Epithelial cell of prostate (primary cell): Measurements from ENCODE around the gene AP4M1.

ENCODE experiments used
- DNase-seq: peaks from one replicate; pipeline ENCODE4 v3.0.0-alpha.2; 2011; ENCODE audit warnings: low read depth, low spot score
- H3K27ac ChIP-seq: fragments of 450-650 bp; 2 replicates; pipeline ENCODE4 v1.5.1; 2017; ENCODE audit warnings: mild to moderate bottlenecking

Gene AP4M1

DNA sequence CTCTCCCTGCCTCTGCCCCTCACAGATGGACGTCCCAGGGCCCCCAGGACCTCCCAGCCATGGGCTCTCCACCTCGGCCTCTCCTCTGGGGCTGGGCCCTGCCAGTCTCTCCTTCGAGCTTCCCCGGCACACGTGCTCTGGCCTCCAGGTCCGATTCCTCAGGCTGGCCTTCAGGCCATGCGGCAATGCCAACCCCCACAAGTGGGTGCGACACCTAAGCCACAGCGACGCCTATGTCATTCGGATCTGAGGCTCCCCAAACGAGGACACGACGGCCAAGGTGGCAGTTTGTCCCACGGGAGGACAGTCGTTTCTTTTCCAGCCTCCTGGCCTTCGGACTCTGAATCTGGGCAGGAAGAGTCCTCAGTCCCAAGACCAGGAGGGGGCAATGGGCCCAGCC lies 5.2 kb downstream of the AP4M1 start:
- DNase-seq = no peak
- H3K27ac ChIP-seq = no peak overlapping the region

GRCh38 chr7:100107125-100107737 lies 5.8 kb downstream of the AP4M1 start:
- no peak for DNase-seq
- H3K27ac ChIP-seq = no peak overlapping the region

DNA sequence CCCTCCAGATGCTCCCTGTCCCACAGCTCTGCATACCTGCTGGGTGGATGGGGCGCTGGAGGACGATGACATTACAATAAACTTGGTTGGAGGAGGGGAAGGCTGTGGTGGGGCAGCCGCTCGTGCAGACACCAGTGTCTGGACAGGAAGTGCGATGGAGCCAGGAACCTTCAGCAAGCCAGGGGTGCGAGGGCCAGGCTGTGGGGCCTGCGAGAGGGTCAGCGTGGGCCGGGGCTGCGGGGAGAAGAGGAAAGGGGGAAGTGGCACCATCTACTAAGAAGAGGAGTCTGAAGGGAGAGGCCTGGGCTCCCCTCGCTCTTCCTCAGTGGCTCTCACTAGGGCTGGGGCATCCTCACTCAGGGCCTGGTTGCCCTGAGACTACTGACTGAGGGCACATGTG lies 6.4 kb downstream of the AP4M1 start:
- DNase-seq = no peak
- H3K27ac ChIP-seq = no peak overlapping the region

GRCh38 chr7:100109521-100110163 lies 8.2 kb downstream of the AP4M1 start:
- DNase-seq = no peak
- H3K27ac ChIP-seq = no peak overlapping the region

DNA sequence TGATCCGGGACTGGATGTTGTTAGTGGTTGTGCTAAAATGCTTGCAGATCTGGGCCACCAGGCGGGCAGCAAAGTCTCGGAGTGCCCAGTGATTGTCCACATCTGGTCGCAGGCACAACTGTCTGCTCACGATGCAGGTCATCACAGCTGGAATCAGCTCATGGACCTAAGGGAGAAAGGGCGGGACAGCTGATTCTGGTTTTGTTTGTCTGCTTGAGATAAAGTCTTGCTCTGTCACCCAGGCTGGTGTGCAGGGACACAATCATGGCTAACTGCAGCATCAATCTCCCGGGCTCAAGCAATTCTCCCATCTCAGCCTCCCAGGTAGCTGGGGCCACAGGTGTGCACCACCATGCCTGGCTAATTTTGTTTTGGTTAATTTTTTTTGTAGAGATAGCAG lies 9.7 kb downstream of the AP4M1 start:
- DNase-seq = no peak
- no peak overlapping the region for H3K27ac ChIP-seq

DNA sequence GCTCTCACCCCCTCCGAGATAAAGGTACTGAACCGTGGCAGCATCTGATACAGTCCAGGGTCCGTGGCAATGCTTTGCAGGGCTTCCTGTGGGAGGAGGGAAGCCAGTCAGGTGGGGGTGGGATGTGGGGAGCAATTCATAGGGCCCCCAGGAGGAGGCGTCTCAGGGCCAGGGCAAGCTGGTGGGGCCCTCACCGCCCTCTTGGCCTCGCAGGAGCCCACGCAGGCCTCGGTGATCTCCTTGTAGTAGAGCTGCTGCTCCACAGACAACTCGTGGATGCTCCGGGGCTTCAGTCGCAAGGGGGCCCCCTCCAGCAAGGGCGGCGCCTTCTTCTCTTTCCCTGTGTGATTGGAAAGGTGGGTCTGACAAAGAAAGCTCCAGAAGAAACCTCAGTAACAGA lies 10.5 kb downstream of the AP4M1 start:
- DNase-seq = no peak
- H3K27ac ChIP-seq = no peak overlapping the region

GRCh38 chr7:100115026-100115425 lies 13.6 kb downstream of the AP4M1 start:
- no peak for DNase-seq
- no peak overlapping the region for H3K27ac ChIP-seq

GRCh38 chr7:100118388-100119071 lies 17.1 kb downstream of the AP4M1 start:
- H3K27ac ChIP-seq = peak overlapping the region; percentile 67
- DNase-seq = no peak

DNA sequence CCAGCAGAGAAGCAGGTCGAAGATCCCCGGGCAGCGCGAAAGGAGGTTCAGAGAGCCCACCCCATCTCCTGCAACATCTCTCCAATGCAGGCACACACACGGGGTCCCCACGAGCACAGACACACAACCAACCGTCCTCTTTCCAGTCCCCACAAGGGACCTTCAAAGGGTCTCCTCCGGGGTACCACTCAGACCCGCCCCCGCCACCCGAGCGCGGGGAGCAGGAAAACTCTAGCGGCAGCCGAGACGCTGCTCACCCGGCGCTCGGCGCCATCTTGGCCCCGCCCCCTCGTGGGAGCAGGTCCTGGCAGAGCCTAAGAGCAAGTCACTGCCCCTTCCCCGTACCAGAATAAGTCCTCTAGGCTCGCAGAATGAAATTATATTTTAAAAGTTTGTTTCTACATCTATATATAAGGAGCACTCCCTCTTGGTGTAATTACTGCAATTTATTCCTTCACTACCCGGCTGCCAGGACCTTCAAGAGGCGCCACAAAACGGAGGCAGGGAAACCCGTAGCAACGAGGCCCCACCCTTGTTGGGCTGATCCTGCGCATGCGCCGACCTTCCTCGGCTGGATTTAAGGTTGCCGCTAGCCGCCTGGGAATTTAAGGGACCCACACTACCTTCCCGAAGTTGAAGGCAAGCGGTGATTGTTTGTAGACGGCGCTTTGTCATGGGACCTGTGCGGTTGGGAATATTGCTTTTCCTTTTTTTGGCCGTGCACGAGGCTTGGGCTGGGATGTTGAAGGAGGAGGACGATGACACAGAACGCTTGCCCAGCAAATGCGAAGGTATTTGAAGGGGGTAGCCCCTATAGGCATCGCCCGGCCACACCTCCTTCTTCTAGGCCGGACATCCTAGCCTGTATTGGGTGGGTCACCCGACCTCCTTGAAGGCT lies 17.9 kb downstream of the AP4M1 start, which contains the start of the genes CNPY4 and TAF6:
Gene CNPY4, plus strand, starts transcription at position 563 of the 898 bp plus-strand sequence. Its CDS starts 111 bp downstream, at position 674.
Gene TAF6, minus strand, starts transcription at position 287 of the 898 bp plus-strand sequence. CDS start 5,149 bp downstream, outside the sequence.
- H3K27ac ChIP-seq = peak within 1 kb of the TSS; percentile 67
- DNase-seq = peak; percentile 69

DNA sequence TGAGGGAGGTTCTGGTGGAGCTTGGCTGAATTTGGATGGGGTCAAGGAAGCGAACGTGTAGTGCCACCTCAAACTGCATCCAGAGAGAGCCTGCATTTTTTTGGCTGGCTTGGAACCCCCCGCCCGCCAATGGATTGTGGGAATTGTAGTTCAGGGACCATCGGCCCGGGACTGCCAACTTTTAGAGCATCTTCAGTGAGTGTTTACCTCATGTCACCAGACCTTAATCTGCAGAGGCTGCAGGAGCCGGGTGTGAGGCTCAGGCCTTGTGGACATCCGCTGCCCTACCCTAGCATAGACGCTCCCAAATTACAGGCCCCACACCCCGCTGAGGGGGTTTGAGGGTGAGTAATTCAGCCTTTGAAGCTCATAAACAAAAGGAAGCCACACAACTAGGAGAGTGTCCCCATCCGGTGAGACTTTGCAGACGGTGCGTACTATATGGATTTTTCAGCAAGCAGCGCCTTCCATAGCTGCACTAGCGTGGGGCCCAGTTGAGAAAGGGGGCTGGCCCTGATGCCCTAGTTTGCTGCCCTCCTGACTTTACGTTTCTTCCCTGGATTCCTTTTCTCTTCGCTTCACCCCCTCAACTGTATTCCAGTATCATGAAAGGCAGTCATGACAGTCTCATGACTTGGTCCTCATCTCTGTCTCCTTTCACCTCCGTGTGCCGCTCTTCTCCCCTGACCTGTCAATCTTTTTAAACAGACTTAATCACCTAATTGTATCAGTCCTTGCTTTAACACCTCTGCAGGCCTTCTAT lies 18.7 kb downstream of the AP4M1 start:
- peak overlapping the region; percentile 67 for H3K27ac ChIP-seq
- DNase-seq = no peak

- no peak for DNase-seq
- no peak overlapping the region for H3K27ac ChIP-seq
Observed at GRCh38 chr7:100120733-100121036, 19.2 kb downstream of the AP4M1 start.

DNA sequence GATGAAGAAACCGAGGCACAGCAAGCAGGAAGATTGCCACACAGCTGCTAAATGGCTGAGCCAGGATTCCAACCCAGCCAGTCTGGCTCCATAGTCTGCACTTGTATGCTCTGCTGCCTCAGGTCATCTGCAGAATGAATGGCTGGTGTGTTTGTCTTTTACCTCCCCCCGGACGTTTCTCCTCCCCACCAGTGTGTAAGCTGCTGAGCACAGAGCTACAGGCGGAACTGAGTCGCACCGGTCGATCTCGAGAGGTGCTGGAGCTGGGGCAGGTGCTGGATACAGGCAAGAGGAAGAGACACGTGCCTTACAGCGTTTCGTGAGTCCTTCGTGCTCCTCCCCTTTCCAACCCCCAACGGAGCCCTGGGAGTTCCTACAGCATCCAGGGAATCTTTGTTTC lies 20.6 kb downstream of the AP4M1 start:
- H3K27ac ChIP-seq = no peak overlapping the region
- DNase-seq = no peak

GRCh38 chr7:100122568-100122967 lies 21.1 kb downstream of the AP4M1 start:
- no peak overlapping the region for H3K27ac ChIP-seq
- DNase-seq = no peak

GRCh38 chr7:100124301-100125230 lies 23.1 kb downstream of the AP4M1 start:
- no peak for DNase-seq
- no peak overlapping the region for H3K27ac ChIP-seq

DNA sequence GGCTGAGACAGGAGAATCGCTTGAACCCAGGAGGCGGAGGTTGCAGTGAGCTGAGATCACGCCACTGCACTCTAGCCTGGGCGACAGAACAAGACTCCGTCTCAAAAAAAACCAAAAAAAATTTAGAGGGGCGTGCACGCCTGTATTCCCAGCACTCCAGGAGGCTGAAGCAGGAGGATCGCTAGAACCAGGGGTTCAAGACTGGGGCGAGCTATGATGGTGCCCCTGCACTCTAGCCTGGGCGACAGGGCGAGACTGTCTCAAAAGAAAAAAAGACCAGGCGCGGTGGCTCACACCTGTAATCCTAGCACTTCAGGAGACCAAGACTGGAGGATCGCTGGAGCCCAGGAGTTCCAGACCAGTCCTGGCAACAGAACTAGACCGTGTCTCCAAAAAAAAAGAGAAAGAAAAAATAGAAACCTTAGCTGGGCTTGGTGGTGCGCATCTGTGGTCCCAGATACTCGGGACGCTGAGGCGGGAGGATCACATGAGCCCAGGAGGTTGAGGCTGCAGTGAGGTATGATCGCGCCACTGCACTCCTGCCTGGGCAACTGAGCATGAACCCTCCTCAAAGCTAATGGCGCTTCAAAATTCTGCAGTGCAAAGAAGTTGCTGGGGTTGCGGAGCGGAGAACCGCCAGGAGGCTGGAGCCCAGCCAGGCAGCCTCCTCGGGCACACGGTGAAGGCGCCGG lies 24.9 kb downstream of the AP4M1 start:
- H3K27ac ChIP-seq = peak overlapping the region; percentile 89
- no peak for DNase-seq

- peak within 1 kb of the TSS; percentile 89 for H3K27ac ChIP-seq
- DNase-seq = peak; percentile 43
Observed at GRCh38 chr7:100126931-100127865, 25.8 kb downstream of the AP4M1 start, which contains the start of gene MBLAC1. Gene MBLAC1 (plus strand): TSS chr7:100126967. CDS start chr7:100127396, 429 bp downstream.
